Measurements from ENCODE around the gene TGFB1. TPM values are rescaled to one million over a fixed set of nuclear protein-coding genes. Genes with fewer than 3 reads are reported as not detected.

TGFB1 gene
- total RNA-seq, 1 experiment from 2014 or later, result 30.1 TPM

GRCh38 chr19:41298348-41298964, 55.3 kb downstream of the TGFB1 start:
- H3K27me3 ChIP-seq (ENCODE audit: insufficient read depth, low read length), result no peaks in the 10 kb centered on the region; the same call in 1 of the 2 replicates
- H3K27ac ChIP-seq (ENCODE audit: insufficient read length, low read depth, low read length), result no peak overlapping the region
- Mint-ChIP-seq H3K9me3 (no peaks in the 10 kb centered on the region), H3K4me3 (no peak overlapping the region), H3K4me1 (no peaks in the 10 kb centered on the region), H3K27ac (peak overlapping the region; percentile 8 to 85 (median 23); a peak in 4 of 7 replicates), H3K36me3 (ENCODE audit: insufficient read depth in 1 of 3, low read depth in 3 of 3) (peaks cover 69 to 100% (median 97%) of the 10 kb centered on the region in 3 experiments), H3K27me3 (ENCODE audit: low read depth) (no peaks in the 10 kb centered on the region)
- H3K79me1 ChIP-seq (ENCODE audit: insufficient read depth, low read depth, low read length, poor library complexity, severe bottlenecking), result no peaks in the 10 kb centered on the region
- no peak overlapping the region for H2AK5ac ChIP-seq (ENCODE audit: insufficient read length, low read length)
- H2BK12ac ChIP-seq (ENCODE audit: insufficient read length, low read depth, low read length), result no peak overlapping the region
- no peaks in the 10 kb centered on the region for H4K20me1 ChIP-seq (ENCODE audit: control insufficient read depth, insufficient read depth, insufficient read length)
- H4K5ac ChIP-seq (ENCODE audit: insufficient read length, low read depth, low read length), result no peak overlapping the region
- WGBS (ENCODE audit: extremely low coverage, insufficient read length, low lambda C conversion rate), result no CpG with 5 or more reads among the region's 4 CpGs
- no peak for TF ChIP-seq CTCF (conservative IDR thresholded peaks at IDR 0.05)
- no peak overlapping the region for H3T11ph ChIP-seq (ENCODE audit: low read length)
- no peak overlapping the region for H4K91ac ChIP-seq (ENCODE audit: insufficient read length, low read depth, low read length)
- H3K23me2 ChIP-seq (ENCODE audit: insufficient read length, low read depth, low read length, poor library complexity, severe bottlenecking), result no peaks in the 10 kb centered on the region
- no peak overlapping the region for H2BK120ac ChIP-seq (ENCODE audit: low read depth, low read length, poor library complexity, severe bottlenecking)
- H3K14ac ChIP-seq (ENCODE audit: insufficient read depth, low read length), result no peak overlapping the region
- H3K9me3 ChIP-seq (ENCODE audit: control insufficient read depth, low read depth, low read length), result no peaks in the 10 kb centered on the region
- no peak overlapping the region for H3K9ac ChIP-seq (ENCODE audit: extremely low read depth, insufficient read length, low read length)
- H4K8ac ChIP-seq (replicated peaks; ENCODE audit: insufficient read length, low read depth, low read length), result no peak overlapping the region
- no peak overlapping the region for H2BK5ac ChIP-seq (ENCODE audit: insufficient read length, low read length)
- H2BK20ac ChIP-seq (ENCODE audit: low read depth, low read length, poor library complexity, severe bottlenecking), result no peak overlapping the region
- no peak overlapping the region for H3K18ac ChIP-seq (ENCODE audit: insufficient read length, low read depth, low read length)
- H3K4ac ChIP-seq (ENCODE audit: low read depth, low read length), result no peak overlapping the region
- DNase-seq, result no peak
- H2AFZ ChIP-seq (ENCODE audit: low read length), result no peak overlapping the region
- H2BK15ac ChIP-seq (ENCODE audit: low read depth, low read length), result no peak overlapping the region
- H3K79me2 ChIP-seq (ENCODE audit: insufficient read depth, low read length), result no peaks in the 10 kb centered on the region
- H3K4me1 ChIP-seq (ENCODE audit: insufficient read depth, low read length), result no peaks in the 10 kb centered on the region
- no peak overlapping the region for H3K56ac ChIP-seq (ENCODE audit: insufficient read length, low read depth, low read length)
- no peak overlapping the region for H3K4me2 ChIP-seq (ENCODE audit: insufficient read depth, insufficient read length, low read length)
- H3K23ac ChIP-seq (ENCODE audit: insufficient read length, low read depth, low read length), result no peak overlapping the region

All from H9 (cell line).